ENCODE results near the gene FANCC. TPM values are rescaled to one million over a fixed set of nuclear protein-coding genes. Genes with fewer than 3 reads are reported as not detected.

FANCC gene
- total RNA-seq, 1 experiment from 2014 or later = 19.4 TPM

- POLR2A ChIA-PET = no interaction called here
- CTCF ChIA-PET = no interaction called here
- Histone ChIP-seq H4K20me1 (ENCODE audit: insufficient read depth) (no peaks in the 10 kb centered on the region), H3K9me3 (ENCODE audit: control insufficient read depth in 1 of 2, insufficient read depth in 1 of 2, low read depth in 1 of 2, low read length in 2 of 2) (no peaks in the 10 kb centered on the region), H3K9ac (ENCODE audit: low read length) (peak overlapping the region; percentile 89), H3K27ac (ENCODE audit: low read depth, low read length) (peak overlapping the region; percentile 99), H3K4me3 (replicated peaks in 1 of 2; ENCODE audit: low read depth in 1 of 2, low read length in 2 of 2) (peak overlapping the region; percentile 66 to 72), H2AFZ (ENCODE audit: low read depth, low read length, poor library complexity, severe bottlenecking) (peak overlapping the region; percentile 18), H3K27me3 (ENCODE audit: insufficient read depth, low read length) (no peaks in the 10 kb centered on the region), H3K4me2 (ENCODE audit: low read length) (peak overlapping the region; percentile 96), H3K4me1 (ENCODE audit: control insufficient read depth in 1 of 2, insufficient read depth in 2 of 2, low read length in 2 of 2) (peaks cover 2 to 41% of the 10 kb centered on the region in 2 experiments; a peak in 3 of 4 replicates), H3K36me3 (ENCODE audit: control insufficient read depth in 1 of 2, insufficient read depth in 2 of 2, low read length in 2 of 2) (no peaks in the 10 kb centered on the region), H3K9me2 (ENCODE audit: insufficient read depth) (no peaks in the 10 kb centered on the region), H3K79me2 (ENCODE audit: insufficient read depth, low read length) (peaks cover 38% of the 10 kb centered on the region)
- intact Hi-C loops (cut with micrococcal nuclease) = loop anchor here (2.0 to 5.0 kb wide), 2 partner anchors 111 to 192 kb away; no protein-coding TSS in a partner anchor
- DNase-seq (ENCODE audit: low read depth, low spot score) = peak; percentile 45
- TF ChIP-seq ATF3 (IDR thresholded peaks at IDR 0.05) = no peak
- TF ChIP-seq POLR2A (IDR thresholded peaks at IDR 0.05; ENCODE audit: borderline replicate concordance, extremely low read depth, insufficient read depth, insufficient read length) = peak; percentile 8
- BruUV-seq (replicated peaks) = no TSS peak
- peak; percentile 79 for ATAC-seq
- RAD21 ChIA-PET (ENCODE audit: low non-redundant PET in 1 of 2, low total read pairs in 2 of 2, uncharacterized antibody in 2 of 2, unreplicated experiment in 2 of 2) = no interaction called here
These were observed 753 bp downstream of the FANCC start for GRCh38 chr9:95316794-95317118.

- Histone ChIP-seq H3K9me2 (ENCODE audit: insufficient read depth) (no peaks in the 10 kb centered on the region), H3K27ac (ENCODE audit: low read depth, low read length) (peak overlapping the region; percentile 99), H3K27me3 (ENCODE audit: insufficient read depth, low read length) (no peaks in the 10 kb centered on the region), H3K4me3 (replicated peaks in 1 of 2; ENCODE audit: low read depth in 1 of 2, low read length in 2 of 2) (peak overlapping the region; percentile 66 to 72), H3K9ac (ENCODE audit: low read length) (peak overlapping the region; percentile 89), H3K36me3 (ENCODE audit: control insufficient read depth in 1 of 2, insufficient read depth in 2 of 2, low read length in 2 of 2) (no peaks in the 10 kb centered on the region), H4K20me1 (ENCODE audit: insufficient read depth) (no peaks in the 10 kb centered on the region), H3K79me2 (ENCODE audit: insufficient read depth, low read length) (peaks cover 41% of the 10 kb centered on the region), H3K4me1 (ENCODE audit: control insufficient read depth in 1 of 2, insufficient read depth in 2 of 2, low read length in 2 of 2) (peaks cover 2 to 41% of the 10 kb centered on the region in 2 experiments; a peak in 3 of 4 replicates), H3K4me2 (ENCODE audit: low read length) (peak overlapping the region; percentile 96), H3K9me3 (ENCODE audit: control insufficient read depth in 1 of 2, insufficient read depth in 1 of 2, low read depth in 1 of 2, low read length in 2 of 2) (no peaks in the 10 kb centered on the region), H2AFZ (ENCODE audit: low read depth, low read length, poor library complexity, severe bottlenecking) (peak overlapping the region; percentile 18)
- ChIA-PET POLR2A (no interaction called here), CTCF (no interaction called here), RAD21 (ENCODE audit: low non-redundant PET in 1 of 2, low total read pairs in 2 of 2, uncharacterized antibody in 2 of 2, unreplicated experiment in 2 of 2) (no interaction called here)
- DNase-seq (ENCODE audit: low read depth, low spot score) = no peak
- TSS peak; percentile 74 for BruUV-seq (replicated peaks)
- TF ChIP-seq SIN3A (IDR thresholded peaks at IDR 0.05; ENCODE audit: low read depth) (0 out of 2 replicates have a peak, but pooled peaks have one; percentile 7), POLR2A (IDR thresholded peaks at IDR 0.05; ENCODE audit: borderline replicate concordance, extremely low read depth, insufficient read depth, insufficient read length) (no peak)
- intact Hi-C loops (cut with micrococcal nuclease) = loop anchor here (2.0 to 5.0 kb wide), 2 partner anchors 111 to 193 kb away; no protein-coding TSS in a partner anchor
- ATAC-seq = no peak
These were observed 1.2 kb downstream of the FANCC start for GRCh38 chr9:95316274-95316673.
